GM12878 (cell line): Measurements from ENCODE around the gene NPR1. TPM values are rescaled to one million over a fixed set of nuclear protein-coding genes. Genes with fewer than 3 reads are reported as not detected.

Experiments used
- ATAC-seq: fragments of 200-7000 bp; cut with Tn5 transposase; 3 replicates; pipeline ENCODE4 v1.9.1; 2020; ENCODE audit warnings: mild to moderate bottlenecking, moderate library complexity
- BruUV-seq: library from RNA; stranded (reverse); fragments of 400-500 nt; replicated peaks from 2 replicates; lab custom pipeline; 2021; lab: Mats Ljungman, UMichigan
- CTCF ChIA-PET: fragments of 300-600 bp; sonication (Branson Sonifier 250); formaldehyde crosslinking; extraction: SDS; loops from one replicate; lab custom pipeline; 2021; ENCODE audit warnings: inconsistent platforms; lab: Yijun Ruan, JAX
- POLR2A ChIA-PET: fragments of 350-600 bp; formaldehyde crosslinking; extraction: SDS; loops from one replicate; lab custom pipeline; 2021; ENCODE audit warnings: inconsistent platforms; lab: Charles Lee
- RAD21 ChIA-PET: fragments of 300-600 bp; sonication (Branson Sonifier 250); formaldehyde crosslinking; loops from one replicate; lab custom pipeline; 2023; ENCODE audit warnings: antibody characterized with exemption; ENCODE audit not compliant: unreplicated experiment; lab: Charles Lee
- SMC1A ChIA-PET: fragments of 300-600 bp; sonication (Branson Sonifier 250); formaldehyde crosslinking; loops from one replicate; lab custom pipeline; 2023; ENCODE audit not compliant: unreplicated experiment, uncharacterized antibody; lab: Charles Lee
- DNase-seq: peaks from one replicate; pipeline ENCODE4 v3.0.0-alpha.2; 2011; ENCODE audit warnings: low read depth, low spot score
- FAIRE-seq: peaks from 3 replicates; lab custom pipeline; 2011; peaks lifted over from hg19 to GRCh38; lab: Jason Lieb, UNC
- H2AFZ ChIP-seq: 2 replicates; pipeline ENCODE4 v1.6.0; 2011; ENCODE audit warnings: low read depth, low read length, control low read depth; ENCODE audit not compliant: control insufficient read depth
- H3K27ac ChIP-seq: 2 replicates; pipeline ENCODE4 v1.5.1; 2011; ENCODE audit warnings: control low read depth; ENCODE audit not compliant: control insufficient read depth, insufficient read depth
- H3K27me3 ChIP-seq, 2 experiments: replicated peaks in 1 of 2; 2 replicates each; pipeline versions ENCODE4 v1.6.0 to v1.6.1; 2011; ENCODE audit warnings: low read length in 1 of 2; ENCODE audit not compliant: control insufficient read depth in 2 of 2, insufficient read depth in 2 of 2
- H3K36me3 ChIP-seq, 2 experiments: 2 replicates each; pipeline ENCODE4 v1.5.1; 2011; ENCODE audit warnings: low read length in 1 of 2; ENCODE audit not compliant: control insufficient read depth in 2 of 2, insufficient read depth in 2 of 2
- H3K4me1 ChIP-seq: 2 replicates; pipeline ENCODE4 v1.6.1; 2011; ENCODE audit warnings: mild to moderate bottlenecking, low read length, moderate library complexity, mixed read lengths; ENCODE audit not compliant: control insufficient read depth, insufficient read depth
- H3K4me2 ChIP-seq: 2 replicates; pipeline ENCODE4 v1.6.0; 2011; ENCODE audit warnings: control low read depth; ENCODE audit not compliant: control insufficient read depth, insufficient read depth
- H3K4me3 ChIP-seq: fragments of 200-600 bp; sonication (generic); 2 replicates; pipeline ENCODE4 v1.5.1; 2016
- H3K79me2 ChIP-seq: 2 replicates; pipeline ENCODE4 v1.6.0; 2011; ENCODE audit warnings: low read length; ENCODE audit not compliant: control insufficient read depth, insufficient read depth
- H3K9ac ChIP-seq: 2 replicates; pipeline ENCODE4 v1.8.0; 2011; ENCODE audit warnings: low read length, control low read depth, mixed read lengths; ENCODE audit not compliant: control insufficient read depth, insufficient read depth
- H3K9me3 ChIP-seq: replicated peaks from 3 replicates; pipeline ENCODE4 v1.5.1; 2011; ENCODE audit warnings: mild to moderate bottlenecking, low read length; ENCODE audit not compliant: control insufficient read depth, insufficient read depth
- H4K20me1 ChIP-seq: 2 replicates; pipeline ENCODE4 v1.6.0; 2011; ENCODE audit not compliant: control insufficient read depth, insufficient read depth
- ASH2L ChIP-seq: fragments of 300-600, 200-600 bp; sonication (generic); IDR thresholded peaks from 2 replicates; pipeline ENCODE4 v1.6.1; 2017; ENCODE audit warnings: low read depth, mild to moderate bottlenecking, borderline replicate concordance
- FOXK2 ChIP-seq: fragments of 450-650 bp; IDR thresholded peaks from 2 replicates; pipeline ENCODE4 v1.6.1; 2017; ENCODE audit warnings: mild to moderate bottlenecking, moderate library complexity
- IRF3 ChIP-seq: fragments of 450-650 bp; IDR thresholded peaks from 2 replicates; pipeline ENCODE4 v1.6.1; 2014; ENCODE audit warnings: mild to moderate bottlenecking
- NFXL1 ChIP-seq: fragments of 450-650 bp; IDR thresholded peaks from 2 replicates; pipeline ENCODE4 v1.6.1; 2017; ENCODE audit warnings: antibody characterized with exemption, mild to moderate bottlenecking, borderline replicate concordance
- PRDM15 ChIP-seq: fragments of 450-650 bp; formaldehyde crosslinking; IDR thresholded peaks from 2 replicates; pipeline ENCODE4 v1.4.0; 2020; ENCODE audit warnings: mild to moderate bottlenecking, moderate library complexity
- YY1 ChIP-seq: IDR thresholded peaks from 2 replicates; pipeline ENCODE4 v1.6.1; 2011; ENCODE audit warnings: low read depth, mild to moderate bottlenecking, low read length
- ZNF274 ChIP-seq: IDR thresholded peaks from one replicate; pipeline ENCODE4 v1.8.0; 2011; ENCODE audit not compliant: insufficient read length, insufficient read depth
- ZNF592 ChIP-seq: fragments of 450-650 bp; IDR thresholded peaks from 2 replicates; pipeline ENCODE4 v1.6.1; 2017; ENCODE audit warnings: mild to moderate bottlenecking, moderate library complexity
- ZSCAN29 ChIP-seq: fragments of 450-650 bp; IDR thresholded peaks from 2 replicates; pipeline ENCODE4 v1.6.1; 2017; ENCODE audit warnings: mild to moderate bottlenecking, moderate library complexity
- WGBS: methylation state at CpG from one replicate; pipeline ENCODE4 v1.1.6; 2016; ENCODE audit warnings: low lambda C conversion rate; ENCODE audit not compliant: insufficient replicate concordance, insufficient coverage; ENCODE audit errors: missing lambda C conversion rate; 5-methylcytosine and 5-hydroxymethylcytosine counted together
- in situ Hi-C: fragments of 300-500 bp; cut with MboI; formaldehyde crosslinking; loops from 9 replicates; pipeline ENCODE4 v1.14.3; 2018; ENCODE audit warnings: mixed read lengths
- intact Hi-C: fragments of 100-400 bp; cut with micrococcal nuclease; formaldehyde crosslinking; loops from one replicate; pipeline ENCODE4 v1.14.2; 2022; ENCODE audit not compliant: unreplicated experiment
- polyA plus RNA-seq, 11 experiments: library from polyadenylated mRNA; depleted of rRNA in 4 of 11; unstranded in 6 of 11; stranded (reverse) in 5 of 11; fragments of >200 nt; fragmentation: Nextera tagmentation in 4 of 11; fragmentation: Illumina TruSeq in 1 of 11; extraction: Ambion mirVana in 4 of 11; extraction: Trizol in 1 of 11; gene quantifications; 1 replicate in 1 of 11; 2 replicates in 10 of 11; pipeline versions ENCODE4 v1.2.1 to v1.2.3, GENCODE V29; 2011 to 2016; ENCODE audit warnings: inconsistent platforms in 2 of 11, missing spikeins in 2 of 11, low read depth in 1 of 11
- total RNA-seq, 4 experiments: library from RNA; depleted of rRNA in 3 of 4; stranded (reverse); fragments of >200 nt in 3 of 4; fragmentation: Illumina TruSeq in 1 of 4; extraction: Trizol in 1 of 4; gene quantifications; 2 replicates each; pipeline versions ENCODE4 v1.2.1 to v1.2.3, GENCODE V29; 2013 to 2021

The NPR1 gene
- total and polyA plus RNA-seq, 10 of the 15 experiments (the other 5 are each of a cell fraction or from before 2014, with no cell fraction given): 0.09 to 2.1 (median 0.28) TPM; not detected in 1

GRCh38 chr1:153680120-153680403, 1.6 kb downstream of the NPR1 start (continued):
- no peak for TF ChIP-seq ZNF592
- TF ChIP-seq, all 136 proteins: peak for 0

- Histone ChIP-seq H3K4me2 (no peak overlapping the region), H4K20me1 (no peaks in the 10 kb centered on the region; the same call in 1 of the 2 replicates), H3K4me1 (peaks cover 16% of the 10 kb centered on the region), H3K4me3 (no peak overlapping the region), H3K9me3 (no peaks in the 10 kb centered on the region; the same call in 2 of the 3 replicates), H3K27me3 (peaks cover 14 to 25% of the 10 kb centered on the region in 2 experiments), H3K36me3 (no peaks in the 10 kb centered on the region), H2AFZ (no peak overlapping the region), H3K9ac (no peak overlapping the region), H3K27ac (no peak overlapping the region), H3K79me2 (no peaks in the 10 kb centered on the region)
- no peak for DNase-seq
- TF ChIP-seq NFXL1 (no peak), YY1 (no peak), PRDM15 (no peak), IRF3 (no peak), ASH2L (no peak), ZNF274 (no peak), ZSCAN29 (no peak), FOXK2 (no peak)
- 65% methylated on average over 7 of the region's 7 CpGs for WGBS
- ChIA-PET SMC1A (no interaction called here), CTCF (no interaction called here), POLR2A (no interaction called here), RAD21 (no interaction called here)
- no peak for ATAC-seq
- no TSS peak for BruUV-seq
- in situ Hi-C loops (no loop called here), intact Hi-C loops (no loop called here)
- FAIRE-seq: no peak
Observed at GRCh38 chr1:153682730-153683129, 4.2 kb downstream of the NPR1 start.
